SK-N-SH (cell line): ENCODE results near the gene WFDC9. TPM values are rescaled to one million over a fixed set of nuclear protein-coding genes. Genes with fewer than 3 reads are reported as not detected.

Experiments used
- CTCF ChIA-PET: fragments of 300-600, 350-600 bp; formaldehyde crosslinking; extraction: SDS; loops from one replicate; lab custom pipeline; 2021; lab: Yijun Ruan, JAX
- POLR2A ChIA-PET: fragments of 350-600 bp; sonication (Branson Sonifier 250); formaldehyde crosslinking; extraction: SDS; loops from one replicate; lab custom pipeline; 2020; ENCODE audit warnings: antibody characterized with exemption, inconsistent platforms; lab: Yijun Ruan, JAX
- DNase-seq: peaks from one replicate; pipeline ENCODE4 v3.0.0; 2012
- H2AFZ ChIP-seq: fragments of 200-600 bp; sonication (generic); 2 replicates; pipeline ENCODE4 v1.8.1; 2016; ENCODE audit warnings: antibody characterized with exemption, mild to moderate bottlenecking, low read depth
- H3F3A ChIP-seq: fragments of 200-600 bp; sonication (generic); replicated peaks from 2 replicates; pipeline ENCODE3; 2016; ENCODE audit warnings: antibody characterized with exemption, mild to moderate bottlenecking; ENCODE audit not compliant: insufficient read depth
- H3K27ac ChIP-seq, 2 experiments: fragments of 200-500 bp in 1 of 2; fragments of 200-600 bp in 1 of 2; sonication (Bioruptor generic) in 1 of 2; sonication (generic), shearing (Covaris generic) in 1 of 2; 2 replicates each; pipeline versions ENCODE4 v1.5.1 to v1.6.1; 2014 to 2016; ENCODE audit warnings: low read depth in 2 of 2, inconsistent platforms in 1 of 2, low read length in 1 of 2, mild to moderate bottlenecking in 1 of 2, mixed read lengths in 1 of 2
- H3K27me3 ChIP-seq: fragments of 200-600 bp; sonication (generic), shearing (Covaris generic); 2 replicates; pipeline ENCODE4 v1.6.1; 2016; ENCODE audit warnings: mixed run types; ENCODE audit not compliant: insufficient read depth
- H3K36me3 ChIP-seq, 2 experiments: fragments of 200-500 bp in 1 of 2; fragments of 200-600 bp in 1 of 2; sonication (Bioruptor generic) in 1 of 2; sonication (generic) in 1 of 2; replicated peaks in 1 of 2; 2 replicates each; pipeline versions ENCODE3 to v1.5.1; 2014 to 2016; ENCODE audit warnings: low read length in 1 of 2, mild to moderate bottlenecking in 1 of 2; ENCODE audit not compliant: insufficient read depth in 2 of 2, control insufficient read depth in 1 of 2
- H3K4me1 ChIP-seq, 2 experiments: fragments of 200-500 bp in 1 of 2; fragments of 200-600 bp in 1 of 2; sonication (Bioruptor generic) in 1 of 2; sonication (generic), shearing (Covaris generic) in 1 of 2; 2 replicates each; pipeline versions ENCODE4 v1.5.1 to v1.6.1; 2014 to 2016; ENCODE audit warnings: low read depth in 1 of 2, low read length in 1 of 2, mixed run types in 1 of 2; ENCODE audit not compliant: insufficient read depth in 2 of 2, control insufficient read depth in 1 of 2
- H3K4me2 ChIP-seq: fragments of 200-600 bp; sonication (generic), shearing (Covaris generic); 2 replicates; pipeline ENCODE4 v1.6.1; 2017; ENCODE audit warnings: mixed run types
- H3K4me3 ChIP-seq, 2 experiments: fragments of 200-500 bp in 1 of 2; fragments of 200-600 bp in 1 of 2; sonication (Bioruptor generic) in 1 of 2; sonication (generic), shearing (Covaris generic) in 1 of 2; 2 replicates each; pipeline versions ENCODE4 v1.5.1 to v1.8.1; 2014 to 2016; ENCODE audit warnings: low read depth in 2 of 2, inconsistent platforms in 1 of 2, low read length in 1 of 2, mild to moderate bottlenecking in 1 of 2, mixed read lengths in 1 of 2, moderate library complexity in 1 of 2
- H3K79me2 ChIP-seq: fragments of 200-600 bp; sonication (generic); 2 replicates; pipeline ENCODE4 v1.8.1; 2017; ENCODE audit warnings: mild to moderate bottlenecking; ENCODE audit not compliant: insufficient read depth
- H3K9ac ChIP-seq: fragments of 200-600 bp; sonication (generic); 2 replicates; pipeline ENCODE4 v1.6.1; 2017; ENCODE audit warnings: mixed run types
- H3K9me2 ChIP-seq: fragments of 200-600 bp; sonication (generic); 2 replicates; pipeline ENCODE4 v1.6.1; 2017; ENCODE audit warnings: mixed run types
- H3K9me3 ChIP-seq: fragments of 200-600 bp; sonication (generic); 2 replicates; pipeline ENCODE4 v1.6.1; 2017; ENCODE audit warnings: mixed run types, mild to moderate bottlenecking, moderate library complexity
- H4K20me1 ChIP-seq: fragments of 200-600 bp; sonication (generic); 2 replicates; pipeline ENCODE4 v1.6.1; 2017; ENCODE audit warnings: mild to moderate bottlenecking, mixed run types; ENCODE audit not compliant: insufficient read depth
- CTCF ChIP-seq: fragments of 200-600 bp; sonication (generic); IDR thresholded peaks from 2 replicates; pipeline ENCODE4 v1.6.1; 2017; ENCODE audit warnings: antibody characterized with exemption, mild to moderate bottlenecking, moderate library complexity
- ELF1 ChIP-seq: IDR thresholded peaks from 2 replicates; pipeline ENCODE4 v1.4.0; 2012
- GABPA ChIP-seq: IDR thresholded peaks from 2 replicates; pipeline ENCODE4 v1.4.0; 2012; ENCODE audit warnings: low read depth, mild to moderate bottlenecking
- MAX ChIP-seq: IDR thresholded peaks from 2 replicates; pipeline ENCODE4 v1.4.0; 2012; ENCODE audit warnings: low read depth
- MEF2A ChIP-seq: IDR thresholded peaks from 2 replicates; pipeline ENCODE4 v1.4.0; 2012; ENCODE audit warnings: low read depth, borderline replicate concordance
- MXI1 ChIP-seq: IDR thresholded peaks from 2 replicates; pipeline ENCODE4 v1.6.1; 2012; ENCODE audit warnings: mild to moderate bottlenecking, low read depth, low read length, improper control_type of control experiment
- REST ChIP-seq: IDR thresholded peaks from 2 replicates; pipeline ENCODE4 v1.6.1; 2012; ENCODE audit warnings: mild to moderate bottlenecking, low read depth, low read length, moderate library complexity
- RXRA ChIP-seq: IDR thresholded peaks from 2 replicates; pipeline ENCODE4 v1.4.0; 2012; ENCODE audit warnings: low read depth, mild to moderate bottlenecking, borderline replicate concordance
- SIN3A ChIP-seq: IDR thresholded peaks from 2 replicates; pipeline ENCODE4 v1.6.1; 2012; ENCODE audit warnings: low read depth, mild to moderate bottlenecking, low read length, moderate library complexity, borderline replicate concordance
- TAF1 ChIP-seq: IDR thresholded peaks from 2 replicates; pipeline ENCODE4 v1.6.1; 2012; ENCODE audit warnings: low read depth, mild to moderate bottlenecking, low read length, moderate library complexity, borderline replicate concordance
- USF1 ChIP-seq: IDR thresholded peaks from 2 replicates; pipeline ENCODE4 v1.4.0; 2012; ENCODE audit warnings: low read depth, borderline replicate concordance
- USF2 ChIP-seq: fragments of 150-350 bp; IDR thresholded peaks from 2 replicates; pipeline ENCODE4 v1.6.1; 2017; ENCODE audit warnings: antibody characterized with exemption, low read length, low read depth, borderline replicate concordance
- YY1 ChIP-seq: IDR thresholded peaks from 2 replicates; pipeline ENCODE4 v1.4.0; 2012; ENCODE audit warnings: low read depth, mild to moderate bottlenecking
- ZBTB33 ChIP-seq: IDR thresholded peaks from 2 replicates; pipeline ENCODE4 v1.4.0; 2012; ENCODE audit warnings: low read depth, borderline replicate concordance
- WGBS: methylation state at CpG from one replicate; pipeline ENCODE4 v1.1.6; 2017; ENCODE audit warnings: low lambda C conversion rate; 5-methylcytosine and 5-hydroxymethylcytosine counted together
- polyA plus RNA-seq, 3 experiments: library from polyadenylated mRNA; depleted of rRNA; stranded (reverse); fragments of >200 nt; gene quantifications; 2 replicates each; pipeline ENCODE4 v1.2.3, GENCODE V29; 2012

The WFDC9 gene
- polyA plus RNA-seq, 1 of the 3 experiments (the other 2 are of a cell fraction), result not detected

GRCh38 chr20:45607810-45608209 lies 23.3 kb downstream of the WFDC9 start:
- no peaks in the 10 kb centered on the region for H3K27me3 ChIP-seq
- WGBS, result 16% methylated on average over 1 of the region's 1 CpG
- peaks cover 5% of the 10 kb centered on the region; the same call in 1 of the 2 replicates for H3K9me3 ChIP-seq

GRCh38 chr20:45595235-45595634 lies 35.8 kb downstream of the WFDC9 start:
- Histone ChIP-seq H2AFZ (no peak overlapping the region), H3K9me3 (no peaks in the 10 kb centered on the region), H3K9me2 (no peaks in the 10 kb centered on the region), H3K27me3 (no peaks in the 10 kb centered on the region), H3K36me3 (no peaks in the 10 kb centered on the region), H3K79me2 (no peaks in the 10 kb centered on the region), H3K27ac (no peak overlapping the region), H3K9ac (no peak overlapping the region), H3K4me3 (no peak overlapping the region), H3K4me2 (no peak overlapping the region), H3F3A (no peaks in the 10 kb centered on the region), H4K20me1 (no peaks in the 10 kb centered on the region), H3K4me1 (no peaks in the 10 kb centered on the region)
- 0% methylated on average over 1 of the region's 1 CpG for WGBS
- ChIA-PET CTCF (interaction anchor here (3.6 kb wide), 1 partner anchor 176 kb away, joined by 14 read pairs; no protein-coding TSS in a partner anchor), POLR2A (no interaction called here)
- TF ChIP-seq RXRA (no peak), CTCF (no peak), USF2 (no peak), GABPA (no peak), MAX (no peak), ZBTB33 (no peak), REST (no peak), ELF1 (no peak), TAF1 (no peak), SIN3A (no peak), USF1 (no peak), MEF2A (no peak)
- no peak for DNase-seq

More at GRCh38 chr20:45607810-45608209, 23.3 kb downstream of the WFDC9 start:
- no peak for DNase-seq
- H3F3A ChIP-seq, result peaks cover 5% of the 10 kb centered on the region
- H3K4me1 ChIP-seq, result no peaks in the 10 kb centered on the region
- no peak overlapping the region for H2AFZ ChIP-seq
- no peaks in the 10 kb centered on the region for H3K36me3 ChIP-seq
- H3K79me2 ChIP-seq, result no peaks in the 10 kb centered on the region
- TF ChIP-seq SIN3A (no peak), MXI1 (no peak), YY1 (no peak)
- ChIA-PET POLR2A (no interaction called here), CTCF (no interaction called here)
- H3K27ac ChIP-seq, result no peak overlapping the region
- H3K9ac ChIP-seq, result no peak overlapping the region
- H4K20me1 ChIP-seq, result no peaks in the 10 kb centered on the region
- no peak overlapping the region for H3K4me2 ChIP-seq
- no peak overlapping the region for H3K4me3 ChIP-seq
- H3K9me2 ChIP-seq, result no peaks in the 10 kb centered on the region
